ENCODE measurements around the gene NPBWR2. TPM values are rescaled to one million over a fixed set of nuclear protein-coding genes. Genes with fewer than 3 reads are reported as not detected.
A peak's percentile ranks its signal among the peaks of the same experiment; 100 is the strongest.

Gene NPBWR2
- total and polyA plus RNA-seq, 2 donors (not counting 3 experiments of a cell fraction or from before 2014, with no cell fraction given), result not detected

DNA sequence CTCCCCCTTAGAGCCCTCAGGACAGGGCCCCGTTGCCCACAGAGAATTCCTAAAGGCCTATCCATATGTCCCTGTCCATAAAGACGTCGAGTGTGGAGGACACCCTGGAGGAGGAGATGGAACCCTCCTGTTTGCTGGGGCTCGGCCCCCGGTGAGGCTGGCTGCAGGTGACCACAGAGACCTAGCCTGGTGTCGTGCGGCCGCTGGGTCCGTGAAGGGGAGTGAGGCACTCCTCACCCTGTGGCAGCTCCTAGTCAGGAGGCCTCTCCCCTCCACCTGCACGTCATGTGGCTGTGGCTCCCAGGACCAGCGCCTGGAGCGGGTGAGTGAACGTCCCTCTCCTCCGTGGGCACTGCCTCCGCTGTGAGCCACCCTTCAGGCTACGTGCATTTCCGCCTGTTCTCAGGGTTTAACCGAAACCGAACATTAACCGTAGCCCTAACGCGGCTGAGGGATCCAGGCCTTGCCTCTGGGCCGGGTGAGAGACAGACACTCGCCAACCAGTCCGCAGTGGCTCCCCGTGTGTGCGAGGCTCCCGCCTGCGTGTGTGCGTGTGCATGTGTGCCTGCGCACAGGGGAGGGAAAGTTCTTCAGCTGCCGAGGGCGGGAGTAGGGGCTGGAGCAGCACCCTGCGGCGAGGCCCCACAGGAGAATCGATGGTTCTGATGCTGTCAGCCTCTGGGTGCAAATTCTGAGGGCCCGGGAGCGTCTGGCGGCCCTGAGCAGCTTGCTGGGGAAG is 50.3 kb downstream of the NPBWR2 start:
- DNase-seq (ENCODE audit: low read depth, low spot score) (peak; percentile 60), FAIRE-seq (no peak)
- H3K9me3 ChIP-seq (replicated peaks; ENCODE audit: control insufficient read depth, insufficient read depth, low read length), result no peaks in the 10 kb centered on the region
- no peak overlapping the region for H3K4me2 ChIP-seq (ENCODE audit: insufficient read depth, low read length)
- H3K79me2 ChIP-seq (ENCODE audit: control insufficient read depth, insufficient read depth, low read length), result no peaks in the 10 kb centered on the region
- H3K27me3 ChIP-seq (ENCODE audit: control insufficient read depth in 2 of 2, insufficient read depth in 2 of 2, low read length in 2 of 2), result no peaks in the 10 kb centered on the region
- no peak overlapping the region for H3K4me3 ChIP-seq (replicated peaks in 1 of 3; ENCODE audit: insufficient read depth in 1 of 3, low read depth in 1 of 3, low read length in 3 of 3)
- peak overlapping the region; percentile 5 for H3K9ac ChIP-seq (replicated peaks; ENCODE audit: extremely low read depth, insufficient read depth, low read length)
- no TSS peak for BruUV-seq (replicated peaks)
- ChIA-PET POLR2A (interaction anchor here (0.7 to 1.9 kb wide), 4 partner anchors 10 to 77 kb away, joined by 3 to 9 read pairs (median 4); no protein-coding TSS in a partner anchor), CTCF (interaction anchor here (0.6 to 15.2 kb wide), 18 partner anchors 8 to 748 kb away, joined by 3 to 412 read pairs (median 5); partner anchors contain the start of genes C20orf204, OPRL1, PRPF6 and PTK6)
- dilution Hi-C loops (cut with MboI; ENCODE audit: extremely low pct_ligation_motif_present, low sequenced_read_pairs) (no loop called here), intact Hi-C loops (cut with micrococcal nuclease) (loop anchor here (1.0 to 10.0 kb wide), 5 partner anchors 18 to 518 kb away; partner anchors contain the start of genes DNAJC5, PRPF6 and UCKL1)
- H3K27ac ChIP-seq (ENCODE audit: insufficient read depth, low read depth, low read length), result peak overlapping the region; percentile 40
- TF ChIP-seq JUN (IDR thresholded peaks at IDR 0.05; ENCODE audit: borderline replicate concordance, insufficient read depth, insufficient read length, low read depth) (no peak), POLR2AphosphoS5 (IDR thresholded peaks at IDR 0.05; ENCODE audit: insufficient read depth, low read depth, low read length) (no peak), MYC (IDR thresholded peaks at IDR 0.05; ENCODE audit: low read depth, low read length) (no peak), GATA2 (IDR thresholded peaks at IDR 0.05; ENCODE audit: insufficient read depth, insufficient read length, low read depth, low read length) (no peak), FOS (IDR thresholded peaks at IDR 0.05; ENCODE audit: borderline replicate concordance, insufficient read depth, low read length) (no peak), POLR2A (IDR thresholded peaks at IDR 0.05; ENCODE audit: low read depth, low read length) (no peak), EZH2 (IDR thresholded peaks at IDR 0.05; ENCODE audit: borderline replicate concordance, low read depth, low read length, severe bottlenecking) (no peak)
- TF ChIP-seq, protein P1, sequence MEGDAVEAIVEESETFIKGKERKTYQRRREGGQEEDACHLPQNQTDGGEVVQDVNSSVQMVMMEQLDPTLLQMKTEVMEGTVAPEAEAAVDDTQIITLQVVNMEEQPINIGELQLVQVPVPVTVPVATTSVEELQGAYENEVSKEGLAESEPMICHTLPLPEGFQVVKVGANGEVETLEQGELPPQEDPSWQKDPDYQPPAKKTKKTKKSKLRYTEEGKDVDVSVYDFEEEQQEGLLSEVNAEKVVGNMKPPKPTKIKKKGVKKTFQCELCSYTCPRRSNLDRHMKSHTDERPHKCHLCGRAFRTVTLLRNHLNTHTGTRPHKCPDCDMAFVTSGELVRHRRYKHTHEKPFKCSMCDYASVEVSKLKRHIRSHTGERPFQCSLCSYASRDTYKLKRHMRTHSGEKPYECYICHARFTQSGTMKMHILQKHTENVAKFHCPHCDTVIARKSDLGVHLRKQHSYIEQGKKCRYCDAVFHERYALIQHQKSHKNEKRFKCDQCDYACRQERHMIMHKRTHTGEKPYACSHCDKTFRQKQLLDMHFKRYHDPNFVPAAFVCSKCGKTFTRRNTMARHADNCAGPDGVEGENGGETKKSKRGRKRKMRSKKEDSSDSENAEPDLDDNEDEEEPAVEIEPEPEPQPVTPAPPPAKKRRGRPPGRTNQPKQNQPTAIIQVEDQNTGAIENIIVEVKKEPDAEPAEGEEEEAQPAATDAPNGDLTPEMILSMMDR (IDR thresholded peaks at IDR 0.05; ENCODE audit: extremely low read depth in 1 of 2, insufficient read depth in 1 of 2, low read depth in 1 of 2, low read length in 2 of 2), result no peak
- TF ChIP-seq, protein P2, sequence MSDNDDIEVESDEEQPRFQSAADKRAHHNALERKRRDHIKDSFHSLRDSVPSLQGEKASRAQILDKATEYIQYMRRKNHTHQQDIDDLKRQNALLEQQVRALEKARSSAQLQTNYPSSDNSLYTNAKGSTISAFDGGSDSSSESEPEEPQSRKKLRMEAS (IDR thresholded peaks at IDR 0.05; ENCODE audit: insufficient read depth, insufficient read length), result no peak
- no peaks in the 10 kb centered on the region for H4K20me1 ChIP-seq (replicated peaks; ENCODE audit: control insufficient read depth, extremely low read depth, insufficient read depth, low read length)
- peaks cover 56% of the 10 kb centered on the region for H3K4me1 ChIP-seq (ENCODE audit: control insufficient read depth, extremely low read depth, insufficient read depth, low read length)
- H3K36me3 ChIP-seq (ENCODE audit: control insufficient read depth in 2 of 2, extremely low read depth in 1 of 2, insufficient read depth in 2 of 2, low read length in 2 of 2), result no peaks in the 10 kb centered on the region
- no peaks in the 10 kb centered on the region for H3K9me1 ChIP-seq (replicated peaks; ENCODE audit: control insufficient read depth, extremely low read depth, insufficient read depth, low read length)
- H2AFZ ChIP-seq (ENCODE audit: low read depth, low read length), result peak overlapping the region; percentile 59
